Measurements from ENCODE around the gene PGS1.
A peak's percentile ranks its signal among the peaks of the same experiment; 100 is the strongest.

Gene PGS1

GRCh38 chr17:78418326-78419026 is 40.0 kb downstream of the PGS1 start:
- no peak overlapping the region for H3K4me3 ChIP-seq (ENCODE audit: low read depth, low read length)
- TF ChIP-seq, protein P1, sequence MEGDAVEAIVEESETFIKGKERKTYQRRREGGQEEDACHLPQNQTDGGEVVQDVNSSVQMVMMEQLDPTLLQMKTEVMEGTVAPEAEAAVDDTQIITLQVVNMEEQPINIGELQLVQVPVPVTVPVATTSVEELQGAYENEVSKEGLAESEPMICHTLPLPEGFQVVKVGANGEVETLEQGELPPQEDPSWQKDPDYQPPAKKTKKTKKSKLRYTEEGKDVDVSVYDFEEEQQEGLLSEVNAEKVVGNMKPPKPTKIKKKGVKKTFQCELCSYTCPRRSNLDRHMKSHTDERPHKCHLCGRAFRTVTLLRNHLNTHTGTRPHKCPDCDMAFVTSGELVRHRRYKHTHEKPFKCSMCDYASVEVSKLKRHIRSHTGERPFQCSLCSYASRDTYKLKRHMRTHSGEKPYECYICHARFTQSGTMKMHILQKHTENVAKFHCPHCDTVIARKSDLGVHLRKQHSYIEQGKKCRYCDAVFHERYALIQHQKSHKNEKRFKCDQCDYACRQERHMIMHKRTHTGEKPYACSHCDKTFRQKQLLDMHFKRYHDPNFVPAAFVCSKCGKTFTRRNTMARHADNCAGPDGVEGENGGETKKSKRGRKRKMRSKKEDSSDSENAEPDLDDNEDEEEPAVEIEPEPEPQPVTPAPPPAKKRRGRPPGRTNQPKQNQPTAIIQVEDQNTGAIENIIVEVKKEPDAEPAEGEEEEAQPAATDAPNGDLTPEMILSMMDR (IDR thresholded peaks at IDR 0.05; ENCODE audit: borderline replicate concordance, insufficient read depth, low read depth, low read length): no peak

DNA sequence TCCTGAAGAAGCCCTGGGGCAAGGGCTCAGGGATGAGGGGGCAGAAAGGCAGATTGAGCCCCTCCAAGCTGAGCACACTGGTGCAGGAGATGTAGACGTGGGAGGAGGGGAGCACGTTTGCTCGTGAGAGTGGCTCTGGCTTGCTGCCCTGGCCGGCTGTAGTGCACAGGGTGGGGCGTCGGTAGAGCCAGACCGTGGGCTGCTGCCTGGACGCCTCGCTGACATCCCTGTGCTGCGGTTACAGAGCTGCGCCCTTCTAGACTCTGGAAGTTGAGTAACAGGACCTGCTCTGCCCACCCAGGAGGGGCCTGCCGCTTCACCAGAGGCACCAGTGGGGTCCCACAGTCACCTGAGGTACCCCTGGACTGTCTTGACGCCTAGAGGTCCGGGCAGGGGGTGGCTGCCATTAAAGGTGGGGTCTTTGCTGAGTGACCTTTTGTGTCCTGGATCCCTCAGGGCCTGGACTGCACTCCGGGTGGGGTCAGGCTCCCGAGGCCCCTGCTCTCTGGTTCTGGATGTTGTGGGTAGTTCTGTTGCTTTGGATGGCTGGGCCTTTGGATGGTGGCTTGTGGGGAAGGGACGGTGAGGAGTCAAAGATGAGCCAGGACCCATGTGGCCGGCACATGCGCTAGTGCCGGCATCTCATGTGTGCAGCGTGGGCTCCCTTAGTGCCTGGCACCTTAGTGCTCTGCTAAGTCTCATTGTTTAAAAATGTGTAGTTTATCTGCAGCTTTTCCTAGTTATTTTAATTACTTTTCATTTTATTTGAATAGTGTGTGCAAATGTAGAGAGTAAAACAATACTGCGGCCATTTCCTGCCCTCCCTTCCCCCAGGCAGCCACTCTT is 41.7 kb downstream of the PGS1 start:
- TF ChIP-seq, protein P1 (IDR thresholded peaks at IDR 0.05; ENCODE audit: borderline replicate concordance, insufficient read depth, low read depth, low read length): no peak

GRCh38 chr17:78421084-78421533 is 42.7 kb downstream of the PGS1 start:
- TF ChIP-seq, protein P1 (IDR thresholded peaks at IDR 0.05; ENCODE audit: borderline replicate concordance, insufficient read depth, low read depth, low read length): no peak
- H3K4me3 ChIP-seq (ENCODE audit: low read depth, low read length): no peak overlapping the region

More for the DNA sequence above, 41.7 kb downstream of the PGS1 start:
- H3K4me3 ChIP-seq (ENCODE audit: low read depth, low read length): no peak overlapping the region

DNA sequence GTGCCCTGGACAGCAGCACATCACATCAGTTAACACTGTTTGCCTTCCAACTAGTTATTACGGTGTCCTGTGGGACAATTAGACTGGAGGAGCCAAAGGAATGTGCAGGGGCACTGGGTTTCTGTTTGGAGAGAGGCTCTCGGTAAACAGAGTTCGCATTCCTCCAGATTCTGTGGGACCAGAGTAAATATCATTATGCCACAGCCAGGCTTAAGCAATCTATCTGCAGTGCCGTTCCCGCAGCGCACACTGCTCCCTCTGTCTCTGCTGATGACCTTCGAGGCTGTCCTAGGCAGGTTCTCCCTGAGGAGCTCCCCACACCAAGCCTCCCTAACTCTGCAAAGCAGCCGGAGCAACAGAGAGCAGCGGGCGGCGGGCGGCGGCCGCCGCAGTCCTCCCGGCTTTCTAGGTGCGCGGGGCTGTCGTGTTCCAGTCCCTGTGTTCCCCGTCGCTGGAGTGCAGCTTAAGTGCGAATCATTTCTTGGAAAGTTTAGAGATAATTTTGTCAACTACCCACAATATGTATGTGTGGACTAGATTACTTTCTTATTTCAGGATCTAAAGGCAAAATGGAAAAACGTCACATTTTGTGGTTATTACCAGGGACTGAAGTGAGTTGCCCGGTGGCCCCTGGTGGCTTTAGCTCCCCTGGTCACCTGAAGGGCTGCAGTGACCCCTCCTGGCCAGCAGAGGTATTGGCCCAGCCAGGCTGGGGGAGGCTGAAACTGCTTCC is 43.3 kb downstream of the PGS1 start:
- H3K4me3 ChIP-seq (ENCODE audit: low read depth, low read length): no peak overlapping the region
- TF ChIP-seq, protein P1 (IDR thresholded peaks at IDR 0.05; ENCODE audit: borderline replicate concordance, insufficient read depth, low read depth, low read length): peak; percentile 98

DNA sequence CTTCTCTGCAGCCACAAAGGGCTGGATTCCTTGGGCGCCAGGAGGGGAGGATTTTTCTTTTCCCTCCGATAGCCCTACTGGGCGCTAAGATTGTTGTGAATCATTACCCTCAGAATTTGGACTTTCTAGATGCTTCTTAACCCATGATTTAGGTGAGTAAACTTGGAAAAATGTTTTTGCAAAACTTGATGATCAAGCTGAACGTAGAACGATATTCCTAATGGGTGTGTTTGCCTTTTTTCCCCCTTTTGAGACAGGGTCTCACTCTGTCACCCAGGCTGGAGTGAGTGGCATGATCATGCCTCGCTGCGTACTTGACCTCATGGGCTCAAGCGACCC is 43.8 kb downstream of the PGS1 start:
- TF ChIP-seq, protein P1 (IDR thresholded peaks at IDR 0.05; ENCODE audit: borderline replicate concordance, insufficient read depth, low read depth, low read length): no peak
- no peak overlapping the region for H3K4me3 ChIP-seq (ENCODE audit: low read depth, low read length)

DNA sequence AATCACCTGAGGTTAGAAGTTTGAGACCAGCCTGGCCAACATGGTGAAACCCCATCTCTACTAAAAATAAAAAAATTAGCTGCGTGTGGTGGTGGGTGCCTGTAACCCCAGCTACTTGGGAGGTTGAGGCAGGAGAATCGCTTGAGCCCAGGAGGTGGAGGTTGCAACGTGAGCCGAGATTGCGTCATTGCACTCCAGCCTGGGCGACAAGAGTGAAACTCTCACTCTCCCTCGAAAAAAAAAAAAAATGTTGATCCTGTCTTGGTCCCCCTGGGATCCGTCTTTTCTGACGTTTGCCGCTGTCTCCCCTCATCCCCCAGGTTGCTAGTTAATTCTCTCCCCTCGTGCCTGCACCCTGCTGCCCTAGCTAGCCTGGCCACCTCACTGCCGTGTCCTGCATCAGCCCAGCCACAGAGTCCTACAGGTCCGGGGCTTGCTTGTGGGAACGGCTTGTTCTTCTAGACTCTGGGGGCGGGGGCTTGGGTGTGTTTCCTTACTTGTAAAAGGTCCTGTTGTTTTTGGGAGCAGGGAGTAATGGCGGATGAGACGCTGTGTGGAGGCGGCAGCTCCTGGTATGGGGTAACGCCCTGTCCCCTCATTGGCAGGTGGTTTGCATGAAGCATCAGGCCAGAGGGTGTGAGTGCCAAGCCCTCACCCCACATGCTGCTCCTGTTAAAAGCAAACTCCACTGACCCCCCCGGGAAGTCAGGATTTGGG is 44.6 kb downstream of the PGS1 start:
- no peak overlapping the region for H3K4me3 ChIP-seq (ENCODE audit: low read depth, low read length)
- TF ChIP-seq, protein P1 (IDR thresholded peaks at IDR 0.05; ENCODE audit: borderline replicate concordance, insufficient read depth, low read depth, low read length): no peak

All from GM12875 (cell line).